HG02610 (cell line): Measurements from ENCODE around the gene LRRC57.

ENCODE experiments used
- ATAC-seq: cut with Tn5 transposase; IDR thresholded peaks from one replicate; pipeline ENCODE4 v1.9.1; 2021; ENCODE audit warnings: mild to moderate bottlenecking, moderate library complexity; ENCODE audit not compliant: unreplicated experiment

LRRC57 gene

GRCh38 chr15:42553554-42553953 is 5.0 kb upstream of the LRRC57 start:
- no peak for ATAC-seq

- no peak for ATAC-seq
These were observed 1.3 kb upstream of the LRRC57 start for GRCh38 chr15:42549741-42550392.

DNA sequence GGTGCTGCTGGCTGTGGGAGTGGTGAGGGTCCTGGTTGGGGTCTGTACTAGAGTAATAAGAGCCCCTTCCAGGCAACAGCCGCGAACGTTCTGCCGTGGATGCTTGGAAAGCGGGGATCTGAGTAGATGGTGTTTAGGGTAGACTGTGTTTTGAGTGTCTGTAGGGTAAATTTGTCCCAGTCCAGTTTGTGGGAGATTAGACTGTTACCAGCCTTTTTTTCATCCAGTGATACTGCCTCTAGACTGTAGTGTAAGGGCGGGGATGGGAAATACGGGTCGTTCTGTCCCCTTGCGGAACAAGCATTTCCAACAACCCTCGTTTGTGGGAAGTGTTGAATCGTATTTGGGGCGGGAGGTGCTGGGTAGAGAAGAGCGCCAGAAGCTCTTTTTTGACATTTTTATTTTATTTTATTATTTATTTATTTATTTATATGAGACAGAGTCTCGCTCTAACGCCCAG is 469 bp upstream of the LRRC57 start:
- ATAC-seq: peak; percentile 20

DNA sequence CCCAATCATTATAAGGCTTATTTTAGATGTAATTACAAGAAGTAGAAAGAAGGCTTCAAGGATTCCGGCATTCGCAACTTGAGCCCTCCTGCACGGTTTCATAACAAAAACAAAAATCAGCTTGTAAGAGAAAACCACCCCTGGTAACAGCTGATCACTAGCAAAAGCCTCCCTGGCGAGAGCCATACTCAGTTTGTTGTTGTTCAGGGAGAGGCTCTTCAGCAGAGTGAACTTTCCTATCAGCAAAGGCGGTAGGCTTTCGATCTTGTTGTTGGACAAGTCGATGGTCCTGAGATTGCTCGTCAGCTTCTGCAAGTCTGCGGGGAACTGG is 710 bp downstream of the LRRC57 start:
- ATAC-seq: no peak

DNA sequence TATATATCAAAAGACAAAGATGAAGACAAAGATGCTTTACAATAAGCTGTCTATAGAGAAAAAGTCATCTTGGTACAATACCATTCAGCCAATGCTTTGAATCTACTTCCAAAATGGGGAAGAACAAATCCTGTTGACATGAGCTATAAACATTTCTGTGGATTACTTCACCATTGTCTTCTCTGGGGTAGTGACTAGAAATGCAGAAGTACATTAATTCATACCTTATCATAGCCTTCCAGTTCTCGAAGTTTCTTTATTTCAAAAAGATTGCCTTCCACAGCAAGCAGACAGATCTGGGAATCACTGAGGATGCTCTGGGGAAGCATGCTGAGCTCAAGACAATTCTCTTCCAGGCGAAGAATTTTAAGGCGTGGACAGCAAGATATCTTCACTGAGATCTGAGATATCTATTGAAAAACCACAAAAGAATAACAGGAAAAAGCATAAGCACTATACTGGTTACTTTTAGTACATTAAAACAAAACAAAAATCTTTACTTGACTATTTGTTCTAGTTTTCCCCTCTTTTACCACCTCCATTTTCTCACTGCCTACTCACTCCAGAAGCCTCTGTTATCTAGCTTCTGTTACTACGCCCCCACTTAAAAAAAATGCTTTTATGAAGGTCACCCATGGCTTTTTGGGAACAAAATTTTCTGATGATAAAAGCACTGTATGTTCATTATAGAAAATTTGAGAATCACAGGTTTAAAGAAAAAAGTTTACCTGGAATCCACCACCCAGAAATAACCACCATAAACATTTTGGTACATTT is 3.6 kb downstream of the LRRC57 start:
- ATAC-seq: no peak

DNA sequence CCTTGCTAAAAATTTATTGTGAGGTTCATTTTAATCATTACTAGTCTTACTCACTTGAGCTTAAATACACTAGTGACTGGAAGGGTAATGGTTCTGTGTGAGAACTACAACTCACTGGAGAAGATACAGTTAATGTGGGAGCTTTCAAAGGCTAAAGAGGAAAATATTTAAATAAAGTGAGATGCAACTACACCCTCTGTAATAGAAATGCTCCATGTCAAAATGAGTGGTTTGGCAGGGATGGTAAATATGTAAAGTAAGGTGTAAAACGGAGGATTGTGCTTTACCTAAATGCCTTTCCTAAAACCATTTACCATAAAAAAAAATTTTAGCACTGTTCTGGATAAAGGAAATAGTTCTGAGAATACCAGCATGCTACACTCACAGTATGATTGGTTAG is 15.3 kb downstream of the LRRC57 start:
- no peak for ATAC-seq

DNA sequence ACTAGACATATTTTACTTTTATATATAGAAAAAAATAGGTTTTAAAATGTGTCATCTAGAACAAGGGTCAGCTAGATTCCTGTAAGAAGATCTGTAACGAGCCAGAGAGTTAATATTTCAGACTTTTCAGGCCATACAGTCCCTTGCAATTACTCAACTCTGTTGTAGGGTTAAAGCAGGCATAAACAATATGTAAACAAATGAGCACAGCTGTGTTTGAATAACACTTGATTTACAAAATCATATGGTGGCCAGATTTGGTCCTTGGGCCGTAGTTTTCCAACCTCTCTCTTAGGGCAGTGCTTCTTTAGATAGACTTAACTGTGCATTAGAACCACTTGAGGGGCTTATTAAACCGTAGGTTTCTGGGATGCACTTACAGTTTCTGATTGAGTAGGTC is 19.6 kb downstream of the LRRC57 start:
- ATAC-seq: no peak

GRCh38 chr15:42523331-42523730 is 25.3 kb downstream of the LRRC57 start:
- ATAC-seq: no peak

GRCh38 chr15:42511007-42511391 is 37.6 kb downstream of the LRRC57 start:
- ATAC-seq: no peak

GRCh38 chr15:42510258-42511006 is 38.2 kb downstream of the LRRC57 start:
- no peak for ATAC-seq

GRCh38 chr15:42508263-42508690 is 40.3 kb downstream of the LRRC57 start:
- ATAC-seq: no peak

GRCh38 chr15:42507514-42507913 is 41.1 kb downstream of the LRRC57 start:
- no peak for ATAC-seq

- ATAC-seq: no peak
These were observed 44.0 kb downstream of the LRRC57 start for GRCh38 chr15:42504631-42505030.

DNA sequence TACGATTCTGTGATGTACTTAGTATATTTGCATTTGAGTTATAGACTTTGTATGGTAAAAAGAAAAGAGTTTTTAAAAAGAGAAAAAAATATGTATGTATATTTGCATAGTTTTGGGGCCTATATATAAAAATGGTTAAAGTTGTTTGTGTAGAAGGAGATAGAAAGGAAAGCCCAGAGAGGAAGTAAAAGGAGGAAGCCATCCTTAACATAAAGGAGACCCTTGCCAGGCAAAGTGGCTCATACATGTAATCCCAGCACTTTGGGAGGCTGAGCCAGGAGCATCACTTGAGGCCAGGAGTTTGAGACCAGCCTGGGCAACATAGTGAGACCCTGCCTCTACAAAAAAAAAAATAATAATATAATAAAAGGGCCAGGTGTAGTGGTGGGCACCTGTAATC is 44.8 kb downstream of the LRRC57 start:
- no peak for ATAC-seq

GRCh38 chr15:42502477-42502876 is 46.1 kb downstream of the LRRC57 start:
- no peak for ATAC-seq

GRCh38 chr15:42499858-42500609 is 48.6 kb downstream of the LRRC57 start:
- ATAC-seq: no peak

DNA sequence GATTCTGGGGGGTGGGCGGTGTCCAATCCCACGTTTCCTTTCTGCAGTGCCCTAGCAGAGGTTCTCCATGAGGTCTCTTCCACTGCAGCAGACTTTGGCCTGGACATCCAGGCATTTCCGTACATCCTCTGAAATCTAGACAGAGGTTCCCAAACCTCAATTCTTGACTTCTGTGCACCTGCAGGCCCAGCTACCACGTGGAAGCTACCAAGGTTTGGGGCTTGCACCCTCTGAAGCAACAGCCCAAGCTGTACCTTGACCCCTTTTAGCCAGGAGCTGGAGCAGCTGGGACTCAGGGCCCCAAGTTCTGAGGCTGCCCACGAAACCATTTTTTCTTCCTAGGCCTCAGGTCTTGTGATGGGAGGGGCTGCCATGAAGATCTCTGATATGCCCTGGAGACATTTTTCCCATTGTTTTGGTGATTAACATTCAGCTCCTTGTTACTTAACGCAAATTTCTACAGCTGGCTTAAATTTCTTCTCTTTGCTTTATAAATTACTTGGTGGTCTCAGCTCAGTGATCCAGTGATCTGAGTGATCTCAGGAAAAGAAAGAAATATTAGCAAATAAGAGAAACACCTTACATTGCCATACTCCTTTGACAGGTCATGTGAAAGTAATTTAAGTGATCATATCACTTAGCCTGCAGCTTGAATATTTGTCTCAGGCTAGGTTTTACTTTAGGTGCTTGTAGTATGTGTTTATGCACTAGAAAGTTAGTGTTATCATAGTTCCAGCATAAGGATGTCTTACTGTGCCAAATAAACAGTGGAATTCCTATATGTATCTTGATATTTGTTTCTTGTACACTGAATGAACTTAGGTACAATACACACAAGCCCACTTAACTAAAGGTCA is 50.2 kb downstream of the LRRC57 start:
- ATAC-seq: no peak

- ATAC-seq: peak; percentile 89
These were observed 53.0 kb downstream of the LRRC57 start, which contains the start of gene SNAP23 for GRCh38 chr15:42495361-42496212. Gene SNAP23 (plus strand): TSS chr15:42495634. CDS start chr15:42511847, 16,213 bp downstream.

GRCh38 chr15:42494998-42495360 is 53.6 kb downstream of the LRRC57 start:
- no peak for ATAC-seq
